Measurements from ENCODE around the gene CCDC88C.
"Not testable (repeated sequence)": the region's sequence is repeated elsewhere in the genome, so short reads cannot be mapped to it uniquely, and the experiment has no call there.

- not testable (repeated sequence) for TF ChIP-seq CTCF (conservative IDR thresholded peaks at IDR 0.05; ENCODE audit: low read length); EZH2phosphoT487 (IDR thresholded peaks at IDR 0.05; ENCODE audit: borderline replicate concordance, low read depth, low read length)
Observed at GRCh38 chr14:91245616-91246015, 172.0 kb downstream of the CCDC88C start.

Measured in OCI-LY7 (cell line).